GM18909 (cell line): Measurements from ENCODE around the gene CEP20.

Source experiments
- ATAC-seq: cut with Tn5 transposase; IDR thresholded peaks from one replicate; pipeline ENCODE4 v1.9.1; 2021; ENCODE audit warnings: mild to moderate bottlenecking; ENCODE audit not compliant: unreplicated experiment, poor library complexity

Gene CEP20

GRCh38 chr16:15899538-15900100, 11.2 kb upstream of the CEP20 start:
- ATAC-seq: peak; percentile 68

- ATAC-seq: no peak
Measured at GRCh38 chr16:15898654-15899053, 10.3 kb upstream of the CEP20 start.

DNA sequence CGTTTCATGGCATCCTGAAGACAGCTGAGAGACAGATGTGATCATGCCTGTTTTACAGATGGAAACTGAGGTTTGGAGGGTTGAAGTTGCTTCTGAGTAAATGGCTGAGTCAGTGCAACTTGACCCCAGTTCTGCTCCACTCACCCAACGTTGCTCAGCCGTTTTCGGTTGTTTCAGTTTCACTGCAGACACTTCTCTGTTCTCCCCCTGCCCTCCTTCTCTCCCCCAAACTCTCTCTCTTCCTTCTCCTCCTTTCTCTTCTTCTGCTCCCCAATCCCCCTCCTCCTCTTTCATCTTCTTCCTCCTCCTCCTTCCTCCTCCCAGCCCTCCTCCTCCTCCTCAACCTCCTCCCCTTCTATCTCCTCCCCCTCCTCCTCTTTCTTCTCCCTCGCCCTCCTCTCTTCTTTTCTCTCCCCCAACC, 9.4 kb upstream of the CEP20 start:
- peak; percentile 65 for ATAC-seq

DNA sequence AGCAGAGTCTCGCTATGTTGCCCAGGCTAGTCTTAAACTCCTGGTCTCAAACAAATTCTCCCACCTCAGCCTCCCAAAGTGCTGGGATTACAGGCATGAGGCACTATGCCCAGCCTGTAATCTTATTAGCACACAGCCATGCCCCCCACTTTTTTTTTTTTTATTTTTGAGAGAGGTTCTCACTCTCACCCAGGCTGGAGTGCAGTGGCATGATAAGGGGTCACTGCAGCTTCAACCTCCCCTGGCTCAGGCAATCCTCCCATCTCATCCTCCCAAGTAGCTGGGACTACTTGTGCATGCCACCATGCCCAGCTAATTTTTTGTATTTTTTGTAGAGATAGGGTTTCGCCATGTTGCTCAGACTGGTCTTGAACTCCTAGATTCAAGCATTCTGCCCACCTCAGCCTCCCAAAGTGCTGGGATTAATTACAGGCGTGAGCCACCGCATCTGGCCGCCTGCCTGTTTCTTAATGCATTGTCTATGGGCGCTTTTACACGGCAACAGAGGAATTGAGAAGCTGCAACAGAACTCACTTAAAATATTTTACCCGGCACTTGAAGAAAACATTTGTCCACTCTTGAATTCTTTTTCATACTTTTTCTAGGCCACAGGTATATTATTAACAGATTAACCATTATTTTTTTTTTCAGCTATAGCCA, 8.8 kb upstream of the CEP20 start:
- no peak for ATAC-seq

- no peak for ATAC-seq
Measured at GRCh38 chr16:15894571-15895374, 6.4 kb upstream of the CEP20 start.

DNA sequence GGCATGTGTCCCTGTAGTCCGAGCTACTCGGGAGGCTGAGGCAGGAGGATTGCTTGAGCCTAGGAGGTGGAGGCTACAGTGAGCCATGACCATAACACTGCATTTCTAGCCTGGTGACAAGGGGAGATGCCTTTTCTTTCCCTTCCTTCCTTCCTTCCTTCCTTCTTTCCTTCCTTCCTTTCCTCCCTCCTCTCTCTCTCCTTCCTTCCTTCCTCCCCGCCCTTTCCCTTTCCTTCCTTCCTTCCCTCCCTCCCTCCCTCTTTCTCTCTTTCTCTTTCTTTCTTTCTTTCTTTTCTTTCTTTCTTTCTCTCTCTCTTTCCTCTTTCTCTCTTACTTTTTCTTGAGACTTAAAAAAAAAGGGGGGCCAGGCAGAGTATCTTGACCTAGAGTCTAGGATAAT, 3.1 kb upstream of the CEP20 start:
- ATAC-seq: no peak

- ATAC-seq: no peak
Measured at GRCh38 chr16:15887283-15887682, 1.1 kb downstream of the CEP20 start.

DNA sequence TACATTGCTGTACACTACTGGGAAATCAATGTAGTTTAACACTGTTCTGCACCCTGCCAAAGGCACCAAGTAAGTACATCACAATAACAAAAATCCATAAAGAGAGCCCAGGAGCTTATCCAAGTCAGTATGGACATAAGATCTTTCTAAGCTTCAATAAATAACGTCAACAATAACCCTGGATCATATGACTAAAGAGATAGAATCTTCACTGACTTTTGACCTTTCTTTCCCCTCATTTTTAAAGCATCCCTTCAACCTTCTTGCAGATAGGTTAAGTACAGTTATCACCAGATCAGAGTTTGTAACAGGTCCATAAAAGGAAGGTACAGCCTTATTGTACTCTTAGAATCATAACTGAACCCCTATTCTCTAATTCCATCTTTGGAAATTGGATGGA, 2.3 kb downstream of the CEP20 start:
- no peak for ATAC-seq

DNA sequence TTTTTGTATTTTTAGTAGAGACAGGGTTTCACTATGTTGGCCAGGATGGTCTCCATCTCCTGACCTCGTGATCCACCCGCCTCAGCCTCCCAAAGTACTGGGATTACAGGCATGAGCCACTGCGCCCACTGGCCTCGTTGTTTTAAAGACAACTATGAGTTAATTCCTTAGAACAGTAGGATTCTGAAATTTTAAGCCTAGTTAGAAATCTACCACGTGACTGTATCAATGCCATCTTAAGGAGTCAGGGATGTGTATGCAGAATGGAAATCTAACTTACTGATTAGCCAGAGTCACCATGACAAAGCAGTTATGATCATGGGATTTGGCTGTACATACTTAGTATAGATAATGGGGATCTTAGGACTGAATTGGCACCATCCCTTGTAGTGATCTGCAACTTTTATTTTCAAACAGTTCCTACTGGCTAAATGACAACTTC, 2.8 kb downstream of the CEP20 start:
- no peak for ATAC-seq

DNA sequence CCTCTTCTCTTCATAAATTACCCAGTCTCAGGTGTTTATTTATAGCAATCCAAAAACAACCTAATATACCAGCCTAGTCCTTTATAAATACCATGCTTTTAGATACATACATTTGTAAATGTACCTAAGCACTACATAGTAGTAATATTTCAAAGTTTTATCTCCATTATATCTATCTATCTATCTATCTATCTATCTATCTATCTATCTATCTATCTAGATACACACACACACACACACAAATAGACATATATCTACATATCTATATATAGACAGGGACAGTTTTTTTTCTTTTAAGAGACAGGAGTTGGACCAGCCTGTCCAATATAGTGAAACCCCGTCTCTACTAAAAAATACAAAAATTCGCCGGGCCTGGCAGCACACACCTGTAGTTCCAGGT, 5.8 kb downstream of the CEP20 start:
- no peak for ATAC-seq

GRCh38 chr16:15881794-15882379, 6.5 kb downstream of the CEP20 start:
- ATAC-seq: no peak

GRCh38 chr16:15880434-15881308, 7.7 kb downstream of the CEP20 start:
- ATAC-seq: no peak

- no peak for ATAC-seq
Measured at GRCh38 chr16:15879255-15879811, 9.1 kb downstream of the CEP20 start.

DNA sequence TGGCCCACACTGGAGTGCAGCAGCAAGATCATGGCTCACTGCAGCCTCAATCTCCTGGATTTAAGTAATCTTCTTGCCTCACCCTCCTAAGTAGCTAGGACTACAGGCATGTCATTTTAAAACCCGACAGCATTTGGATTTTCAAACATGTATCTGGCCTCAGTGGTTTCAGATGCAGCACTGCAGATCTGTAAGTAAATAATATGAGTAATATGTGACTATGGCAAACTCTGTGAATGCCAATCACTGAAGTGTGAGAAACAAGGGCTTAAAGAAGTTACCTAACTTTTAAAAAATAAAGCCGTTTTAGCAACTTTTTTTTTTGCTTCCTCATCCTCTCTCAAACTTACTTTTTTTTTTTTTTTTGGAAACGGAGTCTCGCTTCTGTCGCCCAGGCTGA, 11.9 kb downstream of the CEP20 start:
- no peak for ATAC-seq

- ATAC-seq: no peak
Measured at GRCh38 chr16:15874745-15875314, 13.6 kb downstream of the CEP20 start.

- no peak for ATAC-seq
Measured at GRCh38 chr16:15873737-15874136, 14.7 kb downstream of the CEP20 start.

GRCh38 chr16:15873301-15873700, 15.1 kb downstream of the CEP20 start:
- ATAC-seq: no peak

- no peak for ATAC-seq
Measured at GRCh38 chr16:15870011-15870410, 18.4 kb downstream of the CEP20 start.

- ATAC-seq: no peak
Measured at GRCh38 chr16:15866451-15866850, 22.0 kb downstream of the CEP20 start.

- ATAC-seq: no peak
Measured at GRCh38 chr16:15865742-15866141, 22.7 kb downstream of the CEP20 start.
